Stimulated activated CD8-positive, alpha-beta memory T cell treated with anti-CD3 and anti-CD28 coated beads, Interleukin-7, amount 100 ng/mL, for 1 hour (primary cell): ENCODE data around the gene MT1H.
"Not testable (repeated sequence)": the region's sequence is repeated elsewhere in the genome, so short reads cannot be mapped to it uniquely, and the experiment has no call there.

ENCODE experiments used
- DNase-seq, 2 donors: peaks; one replicate each; pipeline ENCODE4 v3.0.0-alpha.2; 2020; ENCODE audit warnings: low read depth in 2 of 2

The MT1H gene

DNA sequence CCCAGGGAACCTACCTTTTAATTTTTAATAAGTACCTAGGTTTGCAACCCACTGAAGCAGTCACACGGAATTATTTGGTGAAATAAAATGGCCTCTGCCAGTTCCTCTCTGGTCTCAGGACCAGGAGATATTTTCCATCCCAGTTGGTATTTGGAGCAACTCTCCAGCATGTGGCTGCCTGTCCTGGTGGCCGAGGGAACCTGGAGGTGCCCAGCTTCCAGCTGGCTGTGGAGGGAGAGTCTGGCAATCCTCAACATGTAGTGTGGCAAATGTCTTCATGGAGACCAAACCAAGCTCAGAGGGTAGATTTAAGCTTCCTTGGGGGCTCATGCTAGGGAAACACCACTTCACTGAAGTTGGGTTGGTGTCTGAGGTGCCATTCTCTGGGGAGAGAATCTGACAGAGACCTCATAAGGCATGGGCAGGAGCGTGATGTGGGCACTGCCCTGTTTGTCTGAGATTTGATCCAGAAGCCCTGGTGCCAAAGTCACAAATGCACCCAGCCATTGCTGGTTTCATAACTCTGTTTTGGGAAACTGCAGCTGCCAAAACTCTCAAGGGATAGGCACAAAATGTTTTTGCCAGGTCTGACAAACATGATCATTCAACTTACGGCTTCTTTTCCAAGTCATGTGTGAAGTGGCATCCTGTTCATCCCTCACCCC lies 15.4 kb downstream of the MT1H start:
- DNase-seq = no peak

DNA sequence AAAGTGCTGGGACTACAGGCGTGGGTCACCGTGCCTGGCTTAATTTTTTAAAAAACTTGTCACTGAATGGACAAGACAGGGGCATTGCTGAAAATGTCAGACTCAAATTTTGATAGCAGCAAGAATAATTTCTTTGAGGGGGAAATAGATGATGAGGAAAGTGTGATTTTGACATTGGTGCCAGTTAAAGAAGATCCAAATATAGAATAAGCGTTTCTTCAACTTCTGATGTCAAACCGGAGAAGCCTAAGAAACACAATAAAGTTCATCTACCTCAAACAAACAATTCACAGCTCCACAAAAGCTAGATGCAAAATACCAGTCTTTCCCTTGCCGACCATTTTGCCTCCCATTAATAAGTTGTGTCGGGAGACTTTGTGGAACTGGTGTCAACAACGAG lies 17.1 kb downstream of the MT1H start:
- no peak for DNase-seq

DNA sequence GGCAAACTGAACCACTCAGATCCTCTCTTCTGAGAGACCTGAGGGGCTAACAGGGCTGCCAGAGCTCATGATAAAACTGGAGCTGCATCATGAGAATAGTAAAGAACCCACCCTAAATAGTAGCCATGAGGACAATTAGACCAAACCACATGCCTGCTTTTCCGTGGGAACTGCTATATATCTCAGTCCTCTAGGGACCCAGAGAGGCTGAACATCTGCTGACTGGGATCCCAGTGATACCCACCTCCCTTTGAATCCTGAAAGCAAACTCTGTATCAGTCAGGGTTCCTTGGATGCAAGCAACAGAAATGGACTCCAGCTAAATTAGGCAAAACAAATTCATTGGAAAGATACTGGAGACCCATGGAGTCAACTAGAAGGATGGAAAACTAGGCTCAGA lies 19.1 kb downstream of the MT1H start:
- no peak for DNase-seq

DNA sequence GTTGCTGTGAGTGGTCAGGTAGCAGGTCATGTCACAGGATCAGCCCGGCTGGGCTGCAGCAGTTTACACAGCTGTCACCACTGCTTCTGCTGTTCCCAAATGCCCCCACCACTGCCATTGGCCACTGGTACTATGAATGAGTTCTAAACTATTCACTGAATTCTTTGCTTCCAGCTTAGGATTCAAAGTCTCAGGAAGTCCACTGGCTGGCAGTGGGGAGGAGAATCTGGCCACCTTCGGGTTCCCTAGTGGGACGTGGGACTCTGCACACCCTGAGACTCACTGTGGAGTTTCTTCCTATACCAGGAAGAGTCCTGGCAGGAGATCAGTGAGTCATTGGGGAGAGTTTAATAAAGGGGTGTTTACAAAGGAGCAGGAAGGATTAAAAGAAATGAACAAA lies 19.6 kb downstream of the MT1H start:
- DNase-seq = no peak

DNA sequence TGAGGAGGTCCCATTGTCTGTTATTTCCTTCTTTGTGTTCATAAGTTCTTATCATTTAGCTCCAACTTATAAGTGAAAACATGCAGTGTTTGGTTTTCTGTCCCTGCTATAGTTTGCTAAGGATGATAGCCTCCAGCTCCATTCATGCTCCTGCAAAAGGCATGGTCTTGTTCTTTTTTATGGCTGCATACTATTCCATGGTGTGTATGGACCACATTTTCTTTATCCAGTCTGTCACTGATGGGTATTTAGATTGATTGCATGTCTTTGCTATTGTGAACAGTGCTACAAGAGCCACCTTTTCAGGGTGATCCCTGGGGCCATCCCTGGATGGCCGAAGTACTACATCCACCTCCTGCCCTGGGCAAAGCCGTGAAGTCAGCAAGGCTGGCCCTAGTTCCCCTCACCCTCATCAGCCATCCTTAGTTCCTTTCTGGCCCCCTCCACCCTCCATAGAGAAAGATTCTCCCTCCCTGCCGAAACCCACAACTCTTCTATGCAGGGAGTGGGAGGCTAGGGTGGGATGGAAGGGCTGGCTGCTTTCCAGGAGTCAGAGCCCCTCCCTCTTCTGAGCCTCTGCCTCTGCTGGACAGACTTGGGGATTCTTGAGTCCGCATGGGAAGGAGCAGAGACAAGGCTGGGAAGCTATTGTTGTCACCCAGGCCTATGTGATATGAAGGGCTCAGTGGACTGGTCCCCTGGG lies 21.0 kb downstream of the MT1H start:
- DNase-seq = no peak

DNA sequence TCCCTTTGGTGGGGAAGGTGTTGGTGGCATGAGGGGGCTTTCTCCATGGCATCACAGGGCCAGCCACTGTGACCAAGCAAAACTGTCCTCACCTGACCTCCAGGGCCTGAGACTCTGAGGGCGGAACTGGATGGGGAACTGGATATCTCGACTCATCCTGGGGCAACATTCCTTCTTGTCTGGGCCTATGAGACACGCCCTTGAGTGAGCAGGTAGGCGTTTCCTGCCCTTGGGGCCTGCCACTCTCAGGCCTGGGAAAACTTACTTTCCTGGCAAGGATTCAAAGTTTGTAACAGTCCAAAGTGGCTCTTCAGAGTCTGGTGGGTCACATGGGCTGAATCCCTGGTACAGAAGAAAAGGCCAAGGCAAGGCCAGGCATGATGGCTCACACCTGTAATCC lies 22.3 kb downstream of the MT1H start:
- no peak for DNase-seq

DNA sequence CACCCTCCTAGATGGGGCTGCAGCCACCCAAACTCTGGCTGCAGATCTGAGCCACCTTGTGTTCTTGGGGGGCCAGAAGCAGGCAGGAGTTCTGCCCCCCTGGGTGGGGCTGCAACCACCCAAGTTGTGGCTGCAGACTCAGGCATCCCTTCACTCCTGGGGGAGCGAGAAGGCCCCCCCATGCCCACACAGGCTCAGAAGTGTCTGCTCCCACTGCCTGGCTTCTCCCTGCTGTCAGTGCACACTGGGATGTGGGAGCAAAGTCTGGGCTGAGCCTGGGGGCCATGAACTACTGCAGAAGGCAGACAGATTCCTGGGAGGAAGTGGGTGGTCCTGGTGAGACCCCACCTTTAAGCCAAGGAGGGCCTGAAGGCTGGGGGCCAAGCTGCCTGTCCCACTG lies 25.6 kb downstream of the MT1H start:
- no peak for DNase-seq

DNA sequence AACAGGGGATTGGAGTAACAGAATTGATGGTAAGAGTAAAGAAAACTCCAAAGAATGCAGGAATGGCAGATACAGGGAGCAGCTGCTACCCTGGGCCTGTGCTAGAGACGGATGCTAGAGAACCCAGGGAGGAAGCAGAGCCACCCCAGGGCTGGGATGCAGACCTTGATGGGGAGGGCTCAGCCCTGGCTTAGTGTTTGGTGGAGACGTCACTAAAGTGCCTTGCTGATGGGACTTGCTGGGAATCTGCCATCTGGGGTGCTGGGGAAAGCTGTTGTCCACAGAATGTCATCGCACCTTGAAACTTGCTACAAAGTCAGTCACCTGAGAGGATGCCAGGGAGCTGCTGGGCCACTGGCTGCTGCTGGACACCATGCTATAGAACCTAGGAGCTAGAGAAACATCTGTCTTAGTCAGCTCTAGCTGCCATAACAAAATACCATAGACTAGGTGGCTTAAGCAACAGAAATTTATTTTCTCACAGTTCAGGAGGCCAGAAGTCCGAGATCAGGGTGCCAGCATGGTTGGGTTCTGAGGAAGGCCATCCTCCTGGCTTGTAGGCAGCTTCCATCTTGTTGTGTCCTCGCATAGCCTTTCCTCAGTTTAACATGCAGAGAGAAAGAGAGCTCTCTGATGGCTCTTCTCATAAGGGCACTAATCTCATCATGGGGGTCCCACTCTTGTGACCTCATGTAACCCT lies 28.0 kb downstream of the MT1H start:
- DNase-seq = no peak

DNA sequence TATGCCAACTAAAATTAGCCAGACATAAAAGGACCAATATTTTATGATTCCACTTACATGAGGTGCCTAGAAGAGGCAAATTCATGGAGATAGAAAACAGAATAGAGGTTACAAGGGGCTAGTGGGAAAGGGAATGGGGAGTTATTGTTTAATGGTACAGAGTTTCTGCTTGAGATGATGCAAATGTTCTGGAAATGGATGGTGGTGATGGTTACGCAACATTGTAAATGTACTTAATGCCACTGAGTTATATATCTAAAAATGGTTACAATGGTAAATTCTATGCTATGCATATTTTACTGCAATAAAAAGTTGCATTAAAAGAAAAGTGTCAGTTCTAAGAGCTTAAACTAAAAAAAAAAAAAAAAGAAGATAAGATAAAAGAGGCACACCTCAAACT lies 30.6 kb downstream of the MT1H start:
- no peak for DNase-seq

DNA sequence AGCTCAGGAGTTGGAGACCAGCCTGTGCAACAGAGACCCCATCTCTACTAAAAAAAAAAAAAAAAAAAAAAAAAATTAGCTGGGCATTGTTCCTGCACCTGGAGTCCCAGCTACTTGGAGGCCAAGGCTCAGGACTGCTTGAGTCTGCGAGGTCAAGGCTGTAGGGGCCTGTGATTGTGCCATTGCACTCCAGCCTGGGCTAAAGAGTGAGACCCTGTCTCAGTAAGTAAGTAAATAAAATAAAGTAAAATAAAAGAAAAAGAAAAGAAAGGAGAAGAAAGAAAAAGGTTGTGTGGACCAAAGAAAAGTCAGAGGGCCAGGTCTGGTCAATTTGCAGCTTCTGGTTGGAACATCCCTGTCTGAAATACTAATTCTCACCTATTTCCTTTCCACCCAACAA lies 31.0 kb downstream of the MT1H start:
- DNase-seq = no peak

DNA sequence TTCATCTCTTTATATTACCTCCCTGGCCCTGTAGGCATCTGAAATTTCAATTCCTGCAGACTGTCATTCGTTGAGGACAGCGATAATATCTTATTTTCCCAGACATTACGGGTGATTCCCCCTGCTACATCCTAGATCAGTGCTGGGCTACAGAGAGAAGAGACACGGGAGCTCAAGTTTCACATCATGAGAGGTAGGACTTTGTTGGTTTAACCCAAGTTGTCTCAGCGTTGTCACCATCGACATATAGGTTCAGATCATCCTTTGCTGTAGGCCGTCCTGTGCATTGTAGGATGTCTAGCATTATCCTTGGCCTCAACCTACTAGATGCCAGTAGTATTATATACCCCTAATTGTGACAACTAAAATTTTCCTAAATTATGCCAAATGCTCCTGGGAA lies 31.9 kb downstream of the MT1H start:
- no peak for DNase-seq

DNA sequence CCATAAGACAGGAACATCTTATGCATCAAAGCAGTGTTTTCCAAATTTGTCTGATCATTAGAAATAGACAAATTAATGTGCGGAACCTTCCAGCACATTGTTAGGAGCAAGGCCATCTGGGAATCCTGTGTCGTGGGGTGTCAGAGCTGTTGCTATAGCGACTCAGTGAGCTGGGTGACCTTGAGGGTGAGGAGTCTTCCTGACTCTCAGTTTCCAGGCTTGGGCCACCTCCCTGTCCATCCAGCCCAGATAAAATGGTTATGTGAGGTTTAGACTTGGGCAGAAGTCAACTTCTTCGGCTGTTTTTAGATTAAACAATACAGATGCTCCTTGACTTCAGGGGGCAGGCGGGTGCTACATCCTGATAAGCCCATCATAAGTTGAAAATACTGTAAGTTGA lies 33.2 kb downstream of the MT1H start:
- no peak for DNase-seq

DNA sequence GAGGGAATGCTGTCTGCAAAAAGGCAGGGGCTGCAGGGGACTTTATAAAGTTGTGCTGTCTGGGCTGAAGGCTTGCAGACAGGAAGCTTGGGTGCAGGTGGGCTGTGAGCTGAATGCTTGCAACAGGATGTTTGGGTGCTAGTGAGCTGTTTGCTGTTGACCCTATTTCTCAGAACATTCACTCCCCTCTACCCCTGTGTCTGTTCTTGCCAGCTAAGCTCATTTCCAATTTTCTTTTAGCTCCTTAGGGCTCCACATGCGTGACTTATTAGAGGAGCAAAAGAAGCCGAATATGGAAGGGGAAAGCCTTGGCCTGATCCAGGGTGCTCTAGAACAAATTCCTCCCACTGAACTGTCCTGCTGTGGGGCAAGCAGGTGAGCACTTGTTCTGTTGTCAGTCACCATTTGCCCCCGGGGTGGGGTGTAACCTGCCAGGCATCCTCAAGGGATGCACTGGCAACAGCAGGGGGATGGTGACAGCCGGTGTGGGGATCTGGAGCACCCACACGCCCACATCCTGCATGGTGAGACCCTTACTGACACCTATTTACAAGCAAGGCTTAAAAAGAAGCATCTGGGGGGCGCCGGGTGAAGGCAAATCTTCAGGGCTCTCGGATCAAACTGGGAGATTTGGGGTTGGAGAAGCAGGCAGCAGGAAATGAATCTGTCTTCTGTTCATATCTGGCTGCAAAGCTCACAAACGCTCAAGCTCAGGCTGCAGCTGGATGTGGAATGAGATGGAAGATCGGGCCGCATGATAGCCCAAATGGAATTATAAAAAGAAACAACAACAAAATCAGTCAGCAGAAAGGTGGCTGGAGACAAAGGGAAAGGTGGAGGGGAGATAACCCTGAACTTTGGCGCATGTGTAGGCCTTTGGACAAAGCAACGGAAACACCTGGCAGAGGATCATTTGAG lies 39.2 kb downstream of the MT1H start:
- no peak for DNase-seq

DNA sequence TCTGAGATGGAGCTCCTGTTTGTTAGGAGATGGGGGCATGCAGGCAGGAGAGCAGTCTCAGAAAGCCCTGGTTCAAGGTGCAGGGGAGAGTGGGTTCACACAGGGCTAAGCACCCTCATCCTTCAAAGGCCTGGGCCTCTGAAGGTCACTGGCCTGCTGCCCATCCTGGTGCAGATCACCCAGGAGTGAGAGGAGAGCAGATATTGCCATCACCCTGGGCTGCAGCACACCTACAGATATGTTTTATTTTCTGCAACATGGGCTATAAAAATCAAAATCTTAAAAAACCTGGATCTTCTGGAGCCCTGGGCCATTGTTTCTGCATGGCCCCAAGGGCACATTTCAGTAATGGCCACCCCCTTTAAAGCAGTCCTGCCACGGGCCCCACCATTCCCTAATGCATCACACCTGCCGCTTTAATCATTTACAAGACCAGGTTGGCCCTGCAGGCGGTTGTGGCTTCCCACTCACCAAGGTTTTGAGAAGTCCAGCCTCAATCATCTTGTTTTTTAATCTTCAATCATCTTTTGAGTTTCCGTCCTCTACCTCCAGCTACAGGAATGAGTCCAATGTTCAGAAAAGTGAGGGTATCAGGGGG lies 39.9 kb downstream of the MT1H start:
- DNase-seq = no peak

DNA sequence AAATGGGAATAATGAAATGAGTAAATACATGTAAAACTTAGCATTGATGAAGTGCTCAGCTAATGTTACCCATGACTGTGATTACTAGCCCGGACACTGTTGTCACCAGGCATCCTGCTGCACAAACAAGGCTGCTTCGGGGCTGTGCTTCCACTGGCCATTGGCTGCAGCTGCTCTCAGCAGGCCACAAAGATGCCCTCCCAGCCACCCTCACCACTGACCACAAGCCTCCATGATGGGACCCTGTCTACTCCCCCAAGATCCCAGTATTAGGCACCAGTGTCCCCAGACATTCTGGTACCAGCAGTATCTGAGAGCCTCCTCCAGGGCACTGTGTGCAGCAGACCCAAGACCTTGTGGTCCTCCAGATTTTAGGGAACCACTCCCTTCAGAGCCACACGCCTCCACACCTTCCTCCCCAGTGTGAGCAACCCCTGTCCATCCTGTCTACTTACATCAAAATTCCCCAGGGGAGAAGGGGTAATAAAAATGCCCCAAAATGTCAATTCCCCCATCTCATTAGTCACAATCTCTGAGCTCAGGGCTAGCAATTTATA lies 40.6 kb downstream of the MT1H start:
- DNase-seq = no peak

DNA sequence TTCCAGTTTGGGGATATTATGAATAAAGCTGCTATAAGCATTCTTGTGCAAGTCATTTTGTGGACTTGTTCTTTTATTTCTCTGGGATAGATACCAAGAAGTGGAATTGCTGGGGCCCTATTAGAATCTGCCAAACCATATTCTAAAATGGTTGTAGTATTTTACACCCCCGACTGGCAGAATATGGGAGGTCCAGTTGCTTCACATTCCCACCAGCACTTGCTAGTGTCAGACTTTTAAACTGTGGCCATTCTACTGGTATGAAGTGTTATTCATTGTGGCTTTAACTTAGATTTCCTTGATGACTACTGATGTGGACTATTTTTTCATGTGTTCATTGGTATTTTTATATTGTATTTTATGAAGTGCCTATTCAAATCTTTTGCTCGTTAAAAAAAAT lies 42.2 kb downstream of the MT1H start:
- DNase-seq = no peak

DNA sequence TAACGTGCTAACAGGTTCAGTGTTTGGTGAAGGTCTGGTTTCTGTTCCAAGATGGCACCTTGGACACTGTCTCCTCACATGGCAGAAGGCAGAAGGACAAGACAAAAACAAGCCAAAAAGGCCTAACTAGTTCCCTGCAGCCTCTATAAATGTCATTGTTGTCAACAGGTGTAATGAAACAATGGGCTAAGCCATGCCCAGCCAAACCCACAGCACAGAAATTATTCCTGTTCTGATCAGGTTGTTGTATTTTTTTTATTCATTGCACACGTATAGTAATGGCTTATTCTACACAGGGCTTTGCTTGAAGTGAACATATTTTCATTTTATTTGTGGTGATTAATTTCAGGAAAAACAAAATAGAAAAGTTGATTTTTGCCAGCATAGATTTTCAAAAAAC lies 44.2 kb downstream of the MT1H start:
- DNase-seq = no peak

DNA sequence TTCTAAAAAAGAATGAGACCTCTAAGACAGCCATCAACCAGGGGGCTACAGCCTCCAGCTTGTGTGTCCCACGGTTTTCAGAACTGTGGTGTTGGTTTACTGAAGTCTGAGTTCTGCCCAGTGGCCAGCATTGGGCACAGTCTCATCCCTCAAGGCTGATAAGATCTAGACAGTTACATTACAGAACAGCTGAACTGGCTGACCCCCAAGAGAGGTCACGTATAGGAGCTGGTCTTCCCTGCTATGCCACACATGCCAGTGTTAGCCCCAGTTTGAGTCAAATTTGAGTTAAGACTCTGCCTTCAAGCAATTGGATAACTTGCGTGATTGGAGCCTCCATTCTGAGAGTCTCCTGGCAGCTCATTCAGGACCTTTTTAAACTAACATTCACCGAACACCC lies 45.5 kb downstream of the MT1H start:
- no peak for DNase-seq

DNA sequence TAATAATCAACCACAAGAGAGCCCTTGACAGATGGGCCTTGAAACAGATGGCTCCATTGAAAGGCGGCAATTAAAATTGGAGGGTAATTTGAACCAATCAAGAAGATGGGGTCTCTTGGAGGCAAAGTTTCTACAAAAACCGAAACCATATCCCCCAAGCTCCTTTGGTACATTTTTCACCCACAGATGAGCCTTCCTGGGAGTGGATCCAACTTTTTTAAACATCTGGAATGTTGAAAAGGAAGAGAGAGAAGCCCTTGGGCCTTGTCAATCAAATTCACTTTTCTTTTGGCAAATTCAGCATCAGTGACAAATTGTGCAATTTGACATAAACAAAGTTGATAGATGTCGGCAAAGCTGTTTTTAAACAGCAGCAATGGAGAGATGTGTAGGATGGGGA lies 47.1 kb downstream of the MT1H start:
- no peak for DNase-seq

DNA sequence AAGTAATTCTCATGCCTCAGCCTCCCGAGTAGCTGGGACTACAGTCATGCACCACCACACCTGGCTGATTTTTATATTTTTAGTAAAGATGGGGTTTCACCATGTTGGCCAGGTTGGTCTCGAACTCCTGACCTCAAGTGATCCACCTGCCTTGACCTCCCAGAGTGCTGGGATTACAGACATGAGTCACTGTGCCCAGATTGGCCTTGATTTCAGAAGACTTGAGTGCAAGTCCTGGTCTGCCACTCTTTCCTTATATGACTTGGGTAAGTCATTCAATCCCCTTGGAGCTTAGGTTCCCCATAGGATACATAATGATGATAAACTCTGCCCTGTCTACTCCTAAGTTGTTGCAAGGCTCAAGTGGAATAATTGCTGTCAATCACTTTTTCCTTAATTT lies 47.9 kb downstream of the MT1H start:
- DNase-seq = not testable (repeated sequence)
